Ovary (tissue), 9 donors: ENCODE data around the gene ALK. TPM values are rescaled to one million over a fixed set of nuclear protein-coding genes. Genes with fewer than 3 reads are reported as not detected.

Source experiments
- DNase-seq, 5 donors: peaks; one replicate each; pipeline ENCODE4 v3.0.0-alpha.2; 2019 to 2020
- H3K27ac ChIP-seq, 2 donors: fragments of 200-600 bp; one replicate each; pipeline versions ENCODE4 v1.5.1 to v1.8.0; 2019 to 2022
- H3K27me3 ChIP-seq: fragments of 200-600 bp; one replicate; pipeline ENCODE4 v1.8.0; 2022
- H3K36me3 ChIP-seq: fragments of 200-600 bp; sonication (generic); one replicate; pipeline ENCODE4 v1.5.1; 2019
- H3K4me1 ChIP-seq: one replicate; pipeline ENCODE4 v1.8.1; 2013; ENCODE audit warnings: mild to moderate bottlenecking, moderate library complexity; ENCODE audit not compliant: insufficient read depth
- H3K4me3 ChIP-seq: fragments of 200-600 bp; sonication (generic); one replicate; pipeline ENCODE4 v1.5.1; 2017
- H3K9me3 ChIP-seq, 2 donors: fragments of 200-600 bp in 1 of 2; sonication (generic) in 1 of 2; one replicate each; pipeline versions ENCODE4 v1.5.1 to v1.8.1; 2013 to 2019; ENCODE audit warnings: mild to moderate bottlenecking in 1 of 2, moderate library complexity in 1 of 2
- CTCF ChIP-seq, 3 donors: fragments of 450-650 bp in 2 of 3; fragments of 200-600 bp in 1 of 3; IDR thresholded peaks; one replicate each; pipeline versions ENCODE4 v1.5.1 to v1.8.0; 2016 to 2022; ENCODE audit warnings: antibody characterized with exemption in 3 of 3, mild to moderate bottlenecking in 1 of 3
- EP300 ChIP-seq: sonication (generic); formaldehyde crosslinking; IDR thresholded peaks from one replicate; pipeline ENCODE4 v1.6.1; 2017; ENCODE audit warnings: antibody characterized with exemption
- POLR2A ChIP-seq: fragments of 450-650 bp; IDR thresholded peaks from one replicate; pipeline ENCODE4 v1.6.1; 2017; ENCODE audit warnings: antibody characterized with exemption, mild to moderate bottlenecking, moderate library complexity
- WGBS, 3 donors: extraction: QIAGEN DNeasy Blood & Tissue Kit in 1 of 3; methylation state at CpG; one replicate each; pipeline versions ENCODE4 v1.1.5 to v1.1.7; 2013 to 2017; 5-methylcytosine and 5-hydroxymethylcytosine counted together
- intact Hi-C, 4 donors: fragments of 100-400 bp; cut with DNase I; formaldehyde crosslinking; loops; one replicate each; pipeline versions ENCODE4 v1.11.0 to v1.15.1; 2022 to 2023
- polyA plus RNA-seq, 2 donors: library from polyadenylated mRNA; stranded (reverse); fragments of 200-250 nt in 1 of 2; fragments of 350-450 nt in 1 of 2; fragmentation: Illumina TruSeq in 1 of 2; extraction: RNeasy Lipid Tissue Mini Kit (QIAGEN cat#74804) in 1 of 2; gene quantifications; one replicate each; pipeline ENCODE4 v1.2.3, GENCODE V29; 2013 to 2014
- total RNA-seq, 7 donors: library from RNA; depleted of rRNA in 2 of 7; stranded (reverse); fragments of >200 nt in 2 of 7; fragmentation: NEBNext Ultra II Directional in 3 of 7; extraction: Animal tissue kit (Norgen Biotek cat#: 25700) in 3 of 7; gene quantifications; one replicate each; pipeline versions ENCODE4 v1.1.0 to v1.2.4, GENCODE V29; 2016 to 2023
- donor health status: DM: no; HTN: no; CAD: no; lungs with moderate emphysema.
- donor health status: DM: no; HTN: no; CAD: no.
- donor health status: Bipolar disorder and iron deficiency.
- donor health status: DM: yes; HTN: yes; CAD: no.
- donor health status: DM: no; HTN: no; CAD: no.
- donor health status: DM: yes; HTN: yes; CAD: no.

ALK gene
- total and polyA plus RNA-seq, 9 donors = 0.05 to 1.7 (median 0.23) TPM; not detected in 1

GRCh38 chr2:29489568-29489967, 431.8 kb downstream of the ALK start:
- intact Hi-C loops = no loop called here
- Histone ChIP-seq H3K27me3 (no peaks in the 10 kb centered on the region), H3K4me3 (no peak overlapping the region), H3K36me3 (no peaks in the 10 kb centered on the region), H3K4me1 (no peaks in the 10 kb centered on the region), H3K27ac (no peak overlapping the region), H3K9me3 (no peaks in the 10 kb centered on the region)
- WGBS, 3 donors = 80 to 89% (median 81%) methylated on average over 1 of the region's 1 CpG
- TF ChIP-seq POLR2A (no peak), EP300 (no peak), CTCF (IDR thresholded peaks at IDR 0.05) (no peak)
- DNase-seq = no peak

GRCh38 chr2:29487967-29488555, 433.3 kb downstream of the ALK start:
- no peak overlapping the region for H3K4me3 ChIP-seq
- no peak overlapping the region for H3K27ac ChIP-seq
- H3K36me3 ChIP-seq = no peaks in the 10 kb centered on the region
- 46 to 53% (median 51%) methylated on average over 4 of the region's 4 CpGs for WGBS, 3 donors
- intact Hi-C loops = no loop called here
- H3K4me1 ChIP-seq = no peaks in the 10 kb centered on the region
- H3K27me3 ChIP-seq = no peaks in the 10 kb centered on the region
- no peaks in the 10 kb centered on the region for H3K9me3 ChIP-seq
- no peak for DNase-seq
- TF ChIP-seq EP300 = no peak
- no peak for TF ChIP-seq CTCF (IDR thresholded peaks at IDR 0.05)
- TF ChIP-seq POLR2A = no peak

- intact Hi-C loops = no loop called here
- TF ChIP-seq EP300 = no peak
Measured at GRCh38 chr2:29485631-29486030, 435.8 kb downstream of the ALK start.

GRCh38 chr2:29485117-29485516, 436.3 kb downstream of the ALK start:
- Histone ChIP-seq H3K27me3 (no peaks in the 10 kb centered on the region), H3K36me3 (no peaks in the 10 kb centered on the region), H3K4me3 (no peak overlapping the region), H3K4me1 (no peaks in the 10 kb centered on the region), H3K27ac (no peak overlapping the region), H3K9me3 (no peaks in the 10 kb centered on the region)
- no peak for DNase-seq
- no peak for TF ChIP-seq CTCF (IDR thresholded peaks at IDR 0.05)
- no peak for TF ChIP-seq EP300
- TF ChIP-seq POLR2A = no peak
- intact Hi-C loops = no loop called here

More at GRCh38 chr2:29485631-29486030, 435.8 kb downstream of the ALK start:
- Histone ChIP-seq H3K4me3 (no peak overlapping the region), H3K9me3 (no peaks in the 10 kb centered on the region), H3K36me3 (no peaks in the 10 kb centered on the region), H3K27ac (no peak overlapping the region), H3K4me1 (no peaks in the 10 kb centered on the region), H3K27me3 (no peaks in the 10 kb centered on the region)
- 24 to 59% (median 33%) methylated on average over 3 of the region's 3 CpGs for WGBS, 3 donors
- no peak for DNase-seq

GRCh38 chr2:29482867-29483266, 438.5 kb downstream of the ALK start:
- no peaks in the 10 kb centered on the region for H3K9me3 ChIP-seq
- no peaks in the 10 kb centered on the region for H3K4me1 ChIP-seq
- 61 to 77% (median 67%) methylated on average over 3 of the region's 3 CpGs for WGBS, 3 donors
- intact Hi-C loops = no loop called here
- no peak for DNase-seq
- TF ChIP-seq POLR2A (no peak), EP300 (no peak), CTCF (IDR thresholded peaks at IDR 0.05) (no peak)
- H3K27me3 ChIP-seq = no peaks in the 10 kb centered on the region
- H3K27ac ChIP-seq = no peak overlapping the region
- H3K4me3 ChIP-seq = no peak overlapping the region
- H3K36me3 ChIP-seq = no peaks in the 10 kb centered on the region
